Epidermal melanocyte (primary cell): ENCODE measurements around the gene ERG.
A peak's percentile ranks its signal among the peaks of the same experiment; 100 is the strongest.

Experiments used
- DNase-seq: peaks from one replicate; pipeline ENCODE4 v3.0.0; 2011; ENCODE audit warnings: low spot score; ENCODE audit not compliant: insufficient read length

ERG gene

GRCh38 chr21:38359090-38359489 lies 139.2 kb downstream of the ERG start:
- no peak for DNase-seq

- no peak for DNase-seq
Observed at GRCh38 chr21:38358666-38359065, 139.6 kb downstream of the ERG start.

DNA sequence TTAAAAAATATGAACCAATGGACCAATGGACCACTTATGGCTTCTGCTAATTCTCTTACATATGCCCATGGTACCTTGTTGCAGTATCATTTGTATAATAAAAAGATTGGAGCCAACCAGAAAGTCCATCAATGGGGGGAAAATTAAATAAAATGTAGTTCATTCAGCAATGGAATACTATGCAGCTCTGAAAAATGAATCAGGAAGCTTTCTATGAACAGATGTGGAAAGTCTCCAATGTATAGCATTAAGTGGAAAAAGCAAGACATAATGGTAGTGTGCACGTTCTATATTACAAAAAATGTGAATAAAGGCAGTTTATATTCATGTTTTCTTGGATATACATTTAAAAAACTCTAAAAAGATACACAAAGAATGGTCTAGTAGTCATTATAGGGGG lies 140.2 kb downstream of the ERG start:
- DNase-seq = no peak

DNA sequence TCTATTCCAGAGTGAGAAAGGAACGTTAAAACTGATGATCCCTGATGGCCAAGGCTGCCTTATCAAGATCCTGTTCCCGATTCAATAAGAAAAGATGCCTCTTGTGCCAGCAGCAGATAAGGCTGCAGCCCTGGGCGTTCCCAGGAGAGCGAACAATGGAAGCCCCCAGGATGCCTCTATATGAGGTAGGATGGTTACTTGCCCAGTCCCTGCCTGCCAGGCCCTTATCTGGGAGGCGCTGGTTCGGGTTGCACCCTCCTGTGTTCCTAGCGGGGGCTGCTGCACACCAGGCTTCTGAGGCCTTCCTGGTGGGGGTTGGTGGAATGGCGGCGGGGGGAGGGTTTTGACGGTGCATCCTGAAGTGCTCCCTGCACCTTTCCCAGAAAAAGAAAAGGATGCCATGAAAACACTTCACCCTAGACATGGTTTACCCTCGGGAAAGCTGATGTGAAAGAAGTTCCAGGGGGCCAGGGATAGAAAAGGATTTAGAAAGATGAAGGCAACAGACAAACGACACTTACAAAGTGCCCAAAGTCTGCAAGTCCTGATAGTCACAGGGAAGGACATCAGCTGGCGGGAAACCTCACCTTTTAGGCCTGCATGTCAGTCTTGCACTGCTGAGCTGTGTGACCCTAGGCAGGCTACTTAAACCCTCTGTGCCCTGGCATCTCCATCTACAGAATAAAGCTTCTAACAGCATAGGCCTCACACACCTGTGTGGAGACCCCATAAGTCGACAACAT lies 141.2 kb downstream of the ERG start:
- DNase-seq = no peak

- DNase-seq = peak; percentile 58
Observed at GRCh38 chr21:38355992-38356781, 142.1 kb downstream of the ERG start.

DNA sequence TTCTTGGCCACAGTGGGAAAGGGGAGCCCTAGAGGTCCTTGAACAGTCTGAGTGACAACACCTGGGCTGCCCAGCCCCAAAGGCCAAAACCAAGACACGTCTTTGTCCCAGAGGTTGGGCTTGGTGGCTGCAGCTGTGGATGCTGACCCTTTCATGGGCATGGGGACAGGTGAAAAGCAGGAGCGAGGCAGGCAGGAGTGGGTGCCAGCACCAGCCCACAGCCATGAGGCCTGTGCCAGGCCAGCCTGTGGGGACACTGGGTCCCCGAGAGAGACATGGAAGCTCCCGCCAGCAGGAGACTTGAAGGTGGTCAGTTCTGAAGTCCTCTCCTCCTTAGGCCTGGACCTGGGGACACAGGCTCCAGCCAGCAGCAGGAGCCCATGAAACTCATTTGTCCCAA lies 142.9 kb downstream of the ERG start:
- no peak for DNase-seq

GRCh38 chr21:38354746-38355145 lies 143.5 kb downstream of the ERG start:
- no peak for DNase-seq

DNA sequence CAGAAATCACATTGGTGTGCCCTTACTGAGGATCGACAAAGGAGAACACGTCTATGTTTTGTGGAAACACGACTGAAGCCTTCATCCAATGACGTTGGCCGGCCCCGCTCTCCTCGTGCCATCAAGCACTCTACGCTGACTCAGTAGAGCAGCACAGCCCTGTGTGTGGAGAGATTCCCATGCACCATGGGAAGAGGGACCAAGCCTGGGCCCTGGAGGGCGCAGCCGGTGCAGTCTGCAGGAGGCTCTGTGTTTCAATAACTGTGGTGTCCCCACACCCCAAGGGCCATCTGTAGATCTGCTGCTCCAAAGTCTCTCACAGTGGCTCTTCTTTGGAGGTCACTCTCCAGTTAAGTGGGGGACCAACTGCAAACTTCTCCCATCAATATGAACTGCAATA lies 144.0 kb downstream of the ERG start:
- no peak for DNase-seq

GRCh38 chr21:38352536-38353219 lies 145.6 kb downstream of the ERG start:
- DNase-seq = peak; percentile 34

GRCh38 chr21:38351961-38352521 lies 146.2 kb downstream of the ERG start:
- DNase-seq = peak; percentile 55

- no peak for DNase-seq
Observed at GRCh38 chr21:38351176-38351959, 146.9 kb downstream of the ERG start.

DNA sequence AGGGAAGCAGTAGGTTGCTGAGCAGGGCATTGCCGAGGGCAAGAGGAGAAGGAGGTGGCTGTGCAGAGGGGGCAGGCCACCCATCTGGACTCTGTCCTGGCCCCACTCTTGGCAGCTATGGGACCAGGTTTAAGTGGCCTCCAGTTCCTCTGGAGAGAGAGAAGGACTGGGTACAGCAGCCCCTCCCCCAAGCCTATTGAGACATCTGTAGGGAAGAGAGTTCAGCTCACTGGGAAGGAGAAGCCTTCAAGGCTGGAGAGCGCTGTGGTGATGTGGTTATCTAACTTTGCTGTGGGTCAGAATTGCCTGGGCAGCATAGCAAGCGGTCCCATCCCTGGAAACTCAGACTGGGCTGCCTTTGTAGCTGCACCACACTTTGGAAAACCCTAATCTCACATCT lies 147.6 kb downstream of the ERG start:
- DNase-seq = no peak

- DNase-seq = no peak
Observed at GRCh38 chr21:38349977-38350376, 148.3 kb downstream of the ERG start.

GRCh38 chr21:38349111-38349746 lies 149.0 kb downstream of the ERG start:
- no peak for DNase-seq

- no peak for DNase-seq
Observed at GRCh38 chr21:38346286-38346685, 152.0 kb downstream of the ERG start.

GRCh38 chr21:38343691-38344090 lies 154.6 kb downstream of the ERG start:
- no peak for DNase-seq

- no peak for DNase-seq
Observed at GRCh38 chr21:38342739-38343138, 155.5 kb downstream of the ERG start.

DNA sequence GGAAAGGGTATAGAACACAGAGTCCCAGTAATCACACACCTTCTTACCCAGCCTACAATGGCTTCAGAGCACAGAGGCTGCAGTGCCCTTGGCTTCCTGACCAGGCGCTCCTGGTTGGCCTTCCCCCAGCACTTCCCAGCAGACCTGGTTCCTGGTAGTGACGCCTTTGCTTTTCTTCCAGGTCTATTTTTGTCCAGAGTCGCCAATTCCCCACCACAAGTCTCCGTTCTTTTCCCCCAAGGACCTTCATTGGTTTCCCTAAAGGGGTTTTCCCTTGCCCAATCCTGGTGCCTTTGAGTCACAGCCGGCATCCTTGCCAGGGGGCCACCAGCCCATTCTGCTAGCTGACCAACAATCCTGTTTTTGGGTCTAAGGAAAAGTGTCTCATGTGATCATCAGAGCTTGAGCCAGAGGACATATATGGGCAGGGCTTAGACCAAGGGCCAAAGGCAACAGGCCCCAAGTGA lies 156.7 kb downstream of the ERG start:
- no peak for DNase-seq

DNA sequence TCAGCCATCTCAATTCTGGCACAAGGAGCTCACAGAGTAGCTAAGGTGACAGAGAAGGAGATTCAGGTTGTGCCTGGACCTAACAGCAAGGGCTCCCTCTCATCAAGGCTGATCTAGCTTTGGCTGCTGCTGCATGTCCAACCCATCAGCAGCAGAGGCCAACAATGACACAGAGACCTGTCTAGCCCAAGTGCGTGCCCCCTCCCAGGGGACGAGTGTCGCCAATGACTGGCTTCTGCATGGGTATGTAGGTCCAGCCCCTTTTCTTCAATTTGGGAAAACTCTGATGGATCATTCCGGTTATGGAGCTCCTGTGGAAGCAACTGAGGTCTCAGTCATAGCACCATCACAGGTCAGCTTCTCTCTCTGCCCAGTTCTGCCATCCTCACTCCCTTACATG lies 158.1 kb downstream of the ERG start:
- no peak for DNase-seq

GRCh38 chr21:38337793-38338192 lies 160.5 kb downstream of the ERG start:
- DNase-seq = no peak

DNA sequence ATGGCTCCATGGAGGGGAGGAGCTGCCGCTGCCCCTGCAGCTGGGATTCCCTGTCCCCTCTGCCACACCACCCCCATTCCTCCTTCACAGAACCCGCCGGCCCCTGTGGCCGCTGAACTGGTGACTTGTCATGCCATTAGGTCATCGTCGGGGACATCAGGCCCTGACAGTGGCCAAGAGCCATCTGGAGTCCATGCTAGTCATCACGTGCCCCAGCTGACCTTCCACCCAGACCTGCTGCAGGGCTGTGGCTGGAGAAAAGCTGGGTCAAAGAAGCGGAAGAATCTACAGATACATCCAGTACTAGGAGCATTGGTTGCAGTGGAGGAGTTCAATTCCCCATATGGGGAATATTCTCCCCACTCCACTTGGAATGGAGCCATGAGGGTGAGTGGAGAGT lies 163.4 kb downstream of the ERG start:
- DNase-seq = no peak
